Thyroid gland (tissue), 4 donors: ENCODE measurements around the gene APLNR.

ENCODE experiments used
- CTCF ChIP-seq, 6 experiments: fragments of 200-600 bp in 3 of 6; fragments of 450-650 bp in 3 of 6; sonication (generic) in 3 of 6; IDR thresholded peaks; one replicate each; pipeline ENCODE4 v1.5.1; 2016 to 2019; ENCODE audit warnings: antibody characterized with exemption in 6 of 6, mild to moderate bottlenecking in 2 of 6, inconsistent platforms in 1 of 6, moderate library complexity in 1 of 6
- POLR2A ChIP-seq, 2 donors: fragments of 450-650 bp; IDR thresholded peaks; one replicate each; pipeline ENCODE4 v1.6.1; 2017; ENCODE audit warnings: antibody characterized with exemption in 2 of 2, mild to moderate bottlenecking in 2 of 2, moderate library complexity in 1 of 2

DNA sequence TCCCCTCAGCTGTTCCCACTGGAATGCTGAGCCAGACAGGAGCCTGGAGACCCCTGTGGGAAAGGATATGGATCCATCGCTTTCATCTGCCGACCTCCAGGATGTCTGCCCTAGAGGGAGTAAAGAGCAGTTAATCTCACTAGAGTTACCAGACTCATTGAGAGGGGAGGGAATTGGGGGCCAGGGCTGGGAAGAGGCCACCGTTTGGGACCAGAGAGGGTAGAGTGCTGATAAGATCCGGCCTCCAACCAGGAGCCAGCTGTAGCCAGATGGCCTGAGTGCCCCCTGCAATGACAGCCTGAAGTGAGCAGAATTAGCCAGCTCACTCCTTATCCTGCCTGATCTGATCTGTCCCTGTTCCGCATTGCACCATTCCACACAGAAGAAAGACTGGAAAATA is 3.7 kb upstream of the APLNR start:
- TF ChIP-seq CTCF (IDR thresholded peaks at IDR 0.05) (no peak), POLR2A (IDR thresholded peaks at IDR 0.05) (no peak)
